WTC11 (cell line): ENCODE data around the gene GPR149.

Experiments used
- MXD4 ChIP-seq: fragments of 250-450 bp; sonication (Bioruptor Pico); IDR thresholded peaks from 2 replicates; pipeline ENCODE4 v1.8.0; 2021; ENCODE audit warnings: mild to moderate bottlenecking, moderate library complexity, borderline replicate concordance
- SMAD4 ChIP-seq: sonication (generic); formaldehyde crosslinking; IDR thresholded peaks from 2 replicates; pipeline ENCODE4 v1.8.0; 2022; ENCODE audit warnings: mild to moderate bottlenecking, missing genetic modification reagents
- TCF7 ChIP-seq: sonication (generic); formaldehyde crosslinking; IDR thresholded peaks from 2 replicates; pipeline ENCODE4 v1.8.0; 2022; ENCODE audit warnings: mild to moderate bottlenecking, low read depth, missing genetic modification reagents, moderate library complexity
- TEAD4 ChIP-seq: sonication (generic); formaldehyde crosslinking; IDR thresholded peaks from 2 replicates; pipeline ENCODE4 v1.8.0; 2022; ENCODE audit warnings: mild to moderate bottlenecking, missing genetic modification reagents
- ZNF423 ChIP-seq: fragments of 250-450 bp; sonication (Bioruptor Pico); IDR thresholded peaks from 2 replicates; pipeline ENCODE4 v2.1.2; 2022; ENCODE audit warnings: mild to moderate bottlenecking, moderate library complexity
- TF ChIP-seq, protein P1 (sequence below): fragments of 250-450 bp; sonication (Bioruptor Pico); IDR thresholded peaks from 2 replicates; pipeline ENCODE4 v2.1.2; 2022; ENCODE audit warnings: mild to moderate bottlenecking, moderate library complexity
- TF ChIP-seq, protein P2 (sequence below): fragments of 200-600 bp; IDR thresholded peaks from 2 replicates; pipeline ENCODE4 v1.8.0; 2022; ENCODE audit warnings: antibody characterized with exemption
- TF ChIP-seq, protein P3 (sequence below): sonication (generic); formaldehyde crosslinking; IDR thresholded peaks from 2 replicates; pipeline ENCODE4 v1.8.1; 2023; ENCODE audit warnings: mild to moderate bottlenecking, missing genetic modification reagents, moderate library complexity
- TF ChIP-seq, protein P4 (sequence below): sonication (generic); formaldehyde crosslinking; IDR thresholded peaks from 2 replicates; pipeline ENCODE4 v1.8.0; 2023; ENCODE audit warnings: missing genetic modification reagents, mild to moderate bottlenecking, borderline replicate concordance

DNA sequence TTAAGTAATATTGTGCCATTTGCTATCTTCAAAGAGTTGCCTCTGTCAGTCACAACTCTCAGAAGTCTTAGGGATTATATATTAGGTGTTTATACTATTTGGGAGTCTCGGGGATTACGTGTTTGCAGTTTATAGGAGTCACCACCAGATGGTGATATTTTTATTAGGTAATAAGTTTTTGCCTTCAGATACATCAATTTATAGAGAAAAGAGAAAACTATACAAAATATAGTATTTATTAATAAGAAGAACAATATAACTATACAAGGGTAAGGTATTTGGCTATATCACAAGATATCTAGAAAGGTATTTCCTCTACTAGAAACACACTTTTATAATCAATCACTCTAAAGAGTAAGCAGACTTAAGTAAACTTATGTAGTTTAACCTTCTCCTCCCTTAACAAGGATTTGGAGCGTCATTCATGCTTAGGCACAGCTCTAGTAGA lies 95.0 kb downstream of the GPR149 start:
- TF ChIP-seq, protein P1, sequence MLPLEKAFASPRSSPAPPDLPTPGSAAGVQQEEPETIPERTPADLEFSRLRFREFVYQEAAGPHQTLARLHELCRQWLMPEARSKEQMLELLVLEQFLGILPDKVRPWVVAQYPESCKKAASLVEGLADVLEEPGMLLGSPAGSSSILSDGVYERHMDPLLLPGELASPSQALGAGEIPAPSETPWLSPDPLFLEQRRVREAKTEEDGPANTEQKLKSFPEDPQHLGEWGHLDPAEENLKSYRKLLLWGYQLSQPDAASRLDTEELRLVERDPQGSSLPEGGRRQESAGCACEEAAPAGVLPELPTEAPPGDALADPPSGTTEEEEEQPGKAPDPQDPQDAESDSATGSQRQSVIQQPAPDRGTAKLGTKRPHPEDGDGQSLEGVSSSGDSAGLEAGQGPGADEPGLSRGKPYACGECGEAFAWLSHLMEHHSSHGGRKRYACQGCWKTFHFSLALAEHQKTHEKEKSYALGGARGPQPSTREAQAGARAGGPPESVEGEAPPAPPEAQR (CRISPR knock-in tag), result no peak
- TF ChIP-seq TEAD4 (CRISPR knock-in tag) (no peak), SMAD4 (CRISPR knock-in tag) (no peak), MXD4 (CRISPR knock-in tag) (no peak), ZNF423 (CRISPR knock-in tag) (no peak), TCF7 (CRISPR knock-in tag) (no peak)
- TF ChIP-seq, protein P2, sequence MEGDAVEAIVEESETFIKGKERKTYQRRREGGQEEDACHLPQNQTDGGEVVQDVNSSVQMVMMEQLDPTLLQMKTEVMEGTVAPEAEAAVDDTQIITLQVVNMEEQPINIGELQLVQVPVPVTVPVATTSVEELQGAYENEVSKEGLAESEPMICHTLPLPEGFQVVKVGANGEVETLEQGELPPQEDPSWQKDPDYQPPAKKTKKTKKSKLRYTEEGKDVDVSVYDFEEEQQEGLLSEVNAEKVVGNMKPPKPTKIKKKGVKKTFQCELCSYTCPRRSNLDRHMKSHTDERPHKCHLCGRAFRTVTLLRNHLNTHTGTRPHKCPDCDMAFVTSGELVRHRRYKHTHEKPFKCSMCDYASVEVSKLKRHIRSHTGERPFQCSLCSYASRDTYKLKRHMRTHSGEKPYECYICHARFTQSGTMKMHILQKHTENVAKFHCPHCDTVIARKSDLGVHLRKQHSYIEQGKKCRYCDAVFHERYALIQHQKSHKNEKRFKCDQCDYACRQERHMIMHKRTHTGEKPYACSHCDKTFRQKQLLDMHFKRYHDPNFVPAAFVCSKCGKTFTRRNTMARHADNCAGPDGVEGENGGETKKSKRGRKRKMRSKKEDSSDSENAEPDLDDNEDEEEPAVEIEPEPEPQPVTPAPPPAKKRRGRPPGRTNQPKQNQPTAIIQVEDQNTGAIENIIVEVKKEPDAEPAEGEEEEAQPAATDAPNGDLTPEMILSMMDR, result peak; percentile 31; the same call in 1 of the 2 replicates
- TF ChIP-seq, protein P3, sequence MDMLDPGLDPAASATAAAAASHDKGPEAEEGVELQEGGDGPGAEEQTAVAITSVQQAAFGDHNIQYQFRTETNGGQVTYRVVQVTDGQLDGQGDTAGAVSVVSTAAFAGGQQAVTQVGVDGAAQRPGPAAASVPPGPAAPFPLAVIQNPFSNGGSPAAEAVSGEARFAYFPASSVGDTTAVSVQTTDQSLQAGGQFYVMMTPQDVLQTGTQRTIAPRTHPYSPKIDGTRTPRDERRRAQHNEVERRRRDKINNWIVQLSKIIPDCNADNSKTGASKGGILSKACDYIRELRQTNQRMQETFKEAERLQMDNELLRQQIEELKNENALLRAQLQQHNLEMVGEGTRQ (CRISPR knock-in tag), result no peak
- TF ChIP-seq, protein P4, sequence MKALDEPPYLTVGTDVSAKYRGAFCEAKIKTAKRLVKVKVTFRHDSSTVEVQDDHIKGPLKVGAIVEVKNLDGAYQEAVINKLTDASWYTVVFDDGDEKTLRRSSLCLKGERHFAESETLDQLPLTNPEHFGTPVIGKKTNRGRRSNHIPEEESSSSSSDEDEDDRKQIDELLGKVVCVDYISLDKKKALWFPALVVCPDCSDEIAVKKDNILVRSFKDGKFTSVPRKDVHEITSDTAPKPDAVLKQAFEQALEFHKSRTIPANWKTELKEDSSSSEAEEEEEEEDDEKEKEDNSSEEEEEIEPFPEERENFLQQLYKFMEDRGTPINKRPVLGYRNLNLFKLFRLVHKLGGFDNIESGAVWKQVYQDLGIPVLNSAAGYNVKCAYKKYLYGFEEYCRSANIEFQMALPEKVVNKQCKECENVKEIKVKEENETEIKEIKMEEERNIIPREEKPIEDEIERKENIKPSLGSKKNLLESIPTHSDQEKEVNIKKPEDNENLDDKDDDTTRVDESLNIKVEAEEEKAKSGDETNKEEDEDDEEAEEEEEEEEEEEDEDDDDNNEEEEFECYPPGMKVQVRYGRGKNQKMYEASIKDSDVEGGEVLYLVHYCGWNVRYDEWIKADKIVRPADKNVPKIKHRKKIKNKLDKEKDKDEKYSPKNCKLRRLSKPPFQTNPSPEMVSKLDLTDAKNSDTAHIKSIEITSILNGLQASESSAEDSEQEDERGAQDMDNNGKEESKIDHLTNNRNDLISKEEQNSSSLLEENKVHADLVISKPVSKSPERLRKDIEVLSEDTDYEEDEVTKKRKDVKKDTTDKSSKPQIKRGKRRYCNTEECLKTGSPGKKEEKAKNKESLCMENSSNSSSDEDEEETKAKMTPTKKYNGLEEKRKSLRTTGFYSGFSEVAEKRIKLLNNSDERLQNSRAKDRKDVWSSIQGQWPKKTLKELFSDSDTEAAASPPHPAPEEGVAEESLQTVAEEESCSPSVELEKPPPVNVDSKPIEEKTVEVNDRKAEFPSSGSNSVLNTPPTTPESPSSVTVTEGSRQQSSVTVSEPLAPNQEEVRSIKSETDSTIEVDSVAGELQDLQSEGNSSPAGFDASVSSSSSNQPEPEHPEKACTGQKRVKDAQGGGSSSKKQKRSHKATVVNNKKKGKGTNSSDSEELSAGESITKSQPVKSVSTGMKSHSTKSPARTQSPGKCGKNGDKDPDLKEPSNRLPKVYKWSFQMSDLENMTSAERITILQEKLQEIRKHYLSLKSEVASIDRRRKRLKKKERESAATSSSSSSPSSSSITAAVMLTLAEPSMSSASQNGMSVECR (CRISPR knock-in tag), result no peak
